ENCODE results near the gene A3GALT2.
"Not testable (repeated sequence)": the region's sequence is repeated elsewhere in the genome, so short reads cannot be mapped to it uniquely, and the experiment has no call there.

The A3GALT2 gene

GRCh38 chr1:33309351-33309750 is 11.5 kb downstream of the A3GALT2 start:
- not testable (repeated sequence) for DNase-seq

GRCh38 chr1:33307494-33307864 is 13.4 kb downstream of the A3GALT2 start:
- DNase-seq = no peak

GRCh38 chr1:33306653-33307493 is 14.0 kb downstream of the A3GALT2 start:
- peak; percentile 20 for DNase-seq

GRCh38 chr1:33305816-33306652 is 14.9 kb downstream of the A3GALT2 start:
- no peak for DNase-seq

GRCh38 chr1:33305016-33305415 is 15.9 kb downstream of the A3GALT2 start:
- DNase-seq = no peak

- peak; percentile 35 for DNase-seq
Observed at GRCh38 chr1:33302325-33302724, 18.6 kb downstream of the A3GALT2 start.

- DNase-seq = no peak
Observed at GRCh38 chr1:33301273-33301984, 19.5 kb downstream of the A3GALT2 start.

- DNase-seq = no peak
Observed at GRCh38 chr1:33300673-33301072, 20.2 kb downstream of the A3GALT2 start.

GRCh38 chr1:33299461-33300155 is 21.3 kb downstream of the A3GALT2 start:
- no peak for DNase-seq

- DNase-seq = peak; percentile 78
Observed at GRCh38 chr1:33298623-33299277, 22.1 kb downstream of the A3GALT2 start.

GRCh38 chr1:33297911-33298622 is 22.8 kb downstream of the A3GALT2 start:
- DNase-seq = no peak

GRCh38 chr1:33296824-33297223 is 24.1 kb downstream of the A3GALT2 start:
- no peak for DNase-seq

- DNase-seq = no peak
Observed at GRCh38 chr1:33296082-33296458, 24.8 kb downstream of the A3GALT2 start.

GRCh38 chr1:33295450-33296081 is 25.3 kb downstream of the A3GALT2 start:
- peak; percentile 92 for DNase-seq

GRCh38 chr1:33295023-33295422 is 25.9 kb downstream of the A3GALT2 start:
- DNase-seq = no peak

- no peak for DNase-seq
Observed at GRCh38 chr1:33294071-33295010, 26.6 kb downstream of the A3GALT2 start.

- DNase-seq = no peak
Observed at GRCh38 chr1:33292726-33293340, 28.1 kb downstream of the A3GALT2 start.

GRCh38 chr1:33290615-33291014 is 30.3 kb downstream of the A3GALT2 start:
- DNase-seq = not testable (repeated sequence)

- DNase-seq = no peak
Observed at GRCh38 chr1:33289858-33290154, 31.1 kb downstream of the A3GALT2 start.

Measured in activated CD4-positive, alpha-beta T cell treated with anti-CD3 and anti-CD28 coated beads for 48 hours (primary cell).